IPS-15b (cell line): ENCODE data around the gene TLCD5.

Source experiments
- H3K27me3 ChIP-seq: one replicate; pipeline ENCODE4 v1.6.1; 2013; ENCODE audit warnings: low read length; ENCODE audit not compliant: control insufficient read depth, insufficient read depth
- H3K36me3 ChIP-seq: one replicate; pipeline ENCODE4 v1.6.1; 2013; ENCODE audit warnings: low read length; ENCODE audit not compliant: control insufficient read depth, insufficient read depth
- H3K4me1 ChIP-seq: one replicate; pipeline ENCODE4 v1.6.1; 2013; ENCODE audit warnings: mild to moderate bottlenecking, low read length; ENCODE audit not compliant: control insufficient read depth, insufficient read depth
- H3K4me3 ChIP-seq: one replicate; pipeline ENCODE4 v1.5.1; 2013; ENCODE audit warnings: low read depth, low read length
- H3K9ac ChIP-seq: one replicate; pipeline ENCODE4 v1.6.1; 2013; ENCODE audit warnings: low read depth, mild to moderate bottlenecking, low read length
- H3K9me3 ChIP-seq: one replicate; pipeline ENCODE4 v1.6.1; 2013; ENCODE audit warnings: mild to moderate bottlenecking, low read length; ENCODE audit not compliant: control insufficient read depth, insufficient read depth

Gene TLCD5

DNA sequence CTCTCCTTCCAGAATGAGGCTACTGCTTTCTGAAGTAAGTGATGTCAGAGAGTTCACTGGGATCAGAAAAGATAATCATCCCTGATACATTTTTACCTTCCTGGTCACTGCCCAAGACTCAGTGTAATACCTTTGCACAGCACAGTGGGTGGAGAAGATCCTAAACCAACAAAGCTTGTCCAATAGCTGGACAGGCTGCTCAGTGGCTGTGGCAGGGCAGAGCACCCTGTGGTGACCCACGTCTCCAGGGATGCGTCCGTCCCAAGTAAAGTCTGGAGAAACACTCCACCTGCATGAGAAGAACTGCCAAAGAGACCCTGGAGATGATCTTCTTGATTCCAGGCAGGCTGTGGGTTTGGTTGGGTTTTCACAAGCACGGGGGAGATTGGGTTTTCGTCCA lies 31.0 kb upstream of the TLCD5 start:
- Histone ChIP-seq H3K36me3 (no peaks in the 10 kb centered on the region), H3K4me1 (no peaks in the 10 kb centered on the region), H3K27me3 (no peaks in the 10 kb centered on the region), H3K9me3 (no peaks in the 10 kb centered on the region), H3K9ac (no peak overlapping the region), H3K4me3 (no peak overlapping the region)

DNA sequence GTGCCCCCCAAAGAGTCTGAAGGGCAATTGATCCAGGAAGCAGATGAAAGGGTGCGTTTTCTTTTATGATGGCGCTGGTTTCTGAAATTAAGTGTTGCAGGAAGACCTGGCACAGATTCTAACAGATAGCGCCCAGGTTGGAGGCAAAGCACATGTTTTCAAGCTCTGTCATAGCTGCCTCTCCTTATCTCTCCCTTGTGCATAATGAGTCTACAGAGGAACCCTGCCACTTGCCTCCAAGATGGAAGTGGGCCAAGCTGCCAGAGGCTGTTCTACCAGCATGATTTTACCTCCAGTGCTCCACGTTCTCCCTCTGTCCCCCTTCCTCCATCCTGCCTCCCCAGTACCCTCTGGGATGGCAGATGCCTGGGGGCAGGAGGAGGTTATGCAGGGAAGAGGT lies 30.0 kb upstream of the TLCD5 start:
- H3K36me3 ChIP-seq: no peaks in the 10 kb centered on the region
- no peaks in the 10 kb centered on the region for H3K9me3 ChIP-seq
- H3K9ac ChIP-seq: no peak overlapping the region
- H3K4me3 ChIP-seq: no peak overlapping the region
- H3K27me3 ChIP-seq: no peaks in the 10 kb centered on the region
- no peaks in the 10 kb centered on the region for H3K4me1 ChIP-seq

DNA sequence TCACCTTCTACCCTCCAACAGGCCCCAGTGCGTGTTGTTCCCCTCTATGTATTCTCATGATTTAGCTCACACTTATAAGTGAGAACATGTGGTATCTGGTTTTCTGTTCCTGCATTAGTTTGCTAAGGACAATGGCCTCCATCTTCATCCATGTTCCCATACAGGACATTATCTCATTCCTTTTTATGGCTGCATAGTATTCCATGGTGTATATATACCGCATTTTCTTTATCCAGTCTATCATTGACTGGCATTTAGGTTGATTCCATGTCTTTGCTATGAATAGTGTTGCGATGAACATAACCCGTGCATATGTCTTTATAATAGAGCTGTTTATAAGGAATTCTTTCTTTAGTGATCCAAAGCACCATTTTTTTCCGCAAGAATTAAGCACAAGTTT lies 28.5 kb upstream of the TLCD5 start:
- no peaks in the 10 kb centered on the region for H3K9me3 ChIP-seq
- no peaks in the 10 kb centered on the region for H3K27me3 ChIP-seq
- no peak overlapping the region for H3K4me3 ChIP-seq

DNA sequence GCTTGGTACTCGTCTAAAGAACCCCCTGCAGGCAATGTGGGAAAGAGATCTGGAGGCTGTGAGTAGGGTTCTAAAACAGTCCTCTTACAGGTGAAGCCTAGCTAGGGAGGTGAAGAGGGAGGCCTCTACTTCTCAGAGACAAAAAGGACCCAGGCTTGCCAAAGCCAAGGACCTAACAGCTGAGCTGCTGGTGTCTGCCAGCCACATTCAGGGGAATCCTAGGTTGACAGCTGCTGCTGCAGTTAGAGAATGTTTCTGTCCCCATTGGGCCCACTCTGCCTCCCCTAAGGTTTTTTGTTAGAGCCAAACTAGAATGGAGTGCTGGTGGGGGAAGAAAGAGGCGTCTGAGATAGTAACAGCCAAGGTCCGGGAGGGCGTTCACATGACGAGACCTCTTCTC lies 26.6 kb upstream of the TLCD5 start:
- H3K9ac ChIP-seq: peak overlapping the region; percentile 47
- no peaks in the 10 kb centered on the region for H3K27me3 ChIP-seq
- H3K4me1 ChIP-seq: no peaks in the 10 kb centered on the region
- H3K4me3 ChIP-seq: no peak overlapping the region
- no peaks in the 10 kb centered on the region for H3K36me3 ChIP-seq
- H3K9me3 ChIP-seq: no peaks in the 10 kb centered on the region

More for the DNA sequence above, 28.5 kb upstream of the TLCD5 start:
- no peaks in the 10 kb centered on the region for H3K36me3 ChIP-seq
- H3K9ac ChIP-seq: no peak overlapping the region
- H3K4me1 ChIP-seq: no peaks in the 10 kb centered on the region

DNA sequence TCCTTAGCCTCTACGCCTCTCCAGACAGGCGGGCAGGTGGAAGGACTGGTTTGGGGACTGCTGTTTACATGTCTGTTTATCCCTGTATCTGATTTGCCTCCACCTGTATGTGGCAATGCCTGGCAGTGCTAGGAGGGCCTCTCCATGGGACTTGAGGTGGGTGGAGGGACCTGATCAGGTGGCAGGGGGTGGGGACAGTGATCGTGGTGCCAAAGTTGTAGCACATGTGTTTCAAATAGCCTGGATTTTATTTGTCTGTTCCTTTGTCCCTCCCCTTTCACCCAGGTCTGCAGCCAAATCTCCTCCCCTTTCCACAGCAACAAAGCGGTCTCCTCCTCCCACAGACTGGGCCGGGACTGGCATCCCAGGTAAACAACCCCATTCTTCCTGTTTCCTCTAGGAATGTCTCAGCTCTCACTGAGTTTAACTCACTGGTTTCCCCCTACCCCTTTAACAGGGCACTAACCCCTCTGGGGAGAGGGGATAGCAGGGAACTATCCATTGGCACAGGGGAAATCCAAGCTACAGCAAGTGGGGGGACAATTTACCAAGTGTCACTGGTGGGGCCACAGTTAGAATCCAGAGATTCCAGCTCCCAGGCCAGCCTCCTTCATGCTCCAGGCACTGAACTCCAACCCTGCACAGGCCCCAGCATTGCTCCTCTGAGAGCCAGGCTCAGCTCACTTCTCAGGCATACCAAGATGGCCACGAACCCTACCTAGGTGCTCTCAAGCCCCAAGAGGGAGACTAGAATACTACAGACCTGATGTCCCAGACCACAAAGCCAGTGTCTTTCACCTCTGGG lies 22.9 kb upstream of the TLCD5 start:
- H3K36me3 ChIP-seq: no peaks in the 10 kb centered on the region
- H3K9ac ChIP-seq: no peak overlapping the region
- H3K9me3 ChIP-seq: no peaks in the 10 kb centered on the region
- H3K4me3 ChIP-seq: no peak overlapping the region
- H3K27me3 ChIP-seq: no peaks in the 10 kb centered on the region
- peaks cover 13% of the 10 kb centered on the region for H3K4me1 ChIP-seq

DNA sequence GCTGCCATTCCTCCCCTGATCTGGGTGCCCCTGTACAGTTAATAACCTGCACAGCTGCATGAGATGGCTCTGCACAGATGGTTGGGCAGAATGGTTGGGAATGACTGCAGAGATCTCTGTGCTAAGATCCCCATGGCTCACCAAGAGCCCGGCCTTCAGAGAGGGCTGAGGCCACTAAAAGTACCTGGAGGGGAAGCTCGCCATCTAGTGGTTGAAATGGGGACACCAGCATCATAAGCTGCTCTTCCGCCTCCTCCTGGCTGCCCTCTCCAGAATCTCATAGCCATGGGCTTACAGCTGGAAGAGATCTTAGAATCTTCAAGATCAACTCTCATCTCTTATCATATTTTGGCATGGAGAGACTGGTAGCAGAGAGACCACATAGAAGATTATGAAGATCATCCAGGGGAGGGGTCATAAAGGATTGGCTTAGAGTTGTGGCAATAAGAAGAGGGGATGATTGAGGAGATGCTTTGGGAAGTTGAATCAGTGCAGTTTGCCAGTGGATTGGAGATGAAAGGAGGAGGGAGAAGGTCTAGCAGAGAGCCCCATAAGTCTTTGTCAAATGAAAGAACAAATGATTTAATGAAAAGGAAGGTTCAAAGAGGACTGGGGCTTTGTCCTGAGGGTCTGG lies 22.0 kb upstream of the TLCD5 start:
- H3K9ac ChIP-seq: no peak overlapping the region
- H3K4me3 ChIP-seq: no peak overlapping the region
- H3K36me3 ChIP-seq: no peaks in the 10 kb centered on the region
- no peaks in the 10 kb centered on the region for H3K27me3 ChIP-seq
- peaks cover 15% of the 10 kb centered on the region for H3K4me1 ChIP-seq
- no peaks in the 10 kb centered on the region for H3K9me3 ChIP-seq

DNA sequence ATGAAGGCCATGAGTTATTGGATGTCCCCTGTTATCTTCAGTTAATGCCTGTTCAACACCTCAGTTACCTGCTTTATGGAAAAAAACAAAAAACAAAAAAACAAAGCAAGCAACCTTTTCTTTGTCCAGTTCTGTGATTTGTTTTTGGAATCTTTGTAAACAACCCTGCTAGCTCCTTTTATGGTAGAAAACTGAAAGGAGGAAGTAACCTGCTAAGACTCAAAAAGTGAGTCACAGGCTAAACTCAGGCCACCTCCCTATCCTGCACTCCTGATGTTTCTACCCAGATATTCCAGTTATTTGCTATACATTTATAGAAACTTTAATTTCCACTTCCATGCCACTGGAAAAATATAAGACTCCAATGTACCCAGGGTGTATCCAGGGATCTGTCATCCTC lies 20.6 kb upstream of the TLCD5 start:
- H3K4me1 ChIP-seq: peaks cover 15% of the 10 kb centered on the region
- no peak overlapping the region for H3K9ac ChIP-seq
- H3K4me3 ChIP-seq: no peak overlapping the region
- H3K27me3 ChIP-seq: no peaks in the 10 kb centered on the region
- no peaks in the 10 kb centered on the region for H3K9me3 ChIP-seq
- no peaks in the 10 kb centered on the region for H3K36me3 ChIP-seq

DNA sequence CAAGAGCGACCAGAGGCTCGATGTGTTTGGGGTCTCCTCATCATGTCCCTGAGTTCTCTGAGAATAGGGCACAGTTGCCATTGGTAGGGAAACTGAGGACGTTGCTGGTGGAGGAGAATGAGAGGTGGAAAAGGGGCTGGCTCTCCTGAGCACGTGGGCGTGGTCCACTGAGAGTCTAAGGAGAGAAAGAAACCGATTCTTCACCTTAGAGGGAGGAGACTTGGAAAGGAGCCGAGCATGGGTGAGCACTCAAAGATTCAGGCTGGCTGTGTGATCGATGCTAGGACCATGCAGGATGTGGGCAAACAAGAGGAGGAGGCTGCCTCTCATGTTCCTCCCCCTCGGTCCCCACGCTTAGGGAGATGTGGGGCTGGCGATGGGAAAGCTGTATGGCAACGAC lies 19.8 kb upstream of the TLCD5 start:
- peaks cover 15% of the 10 kb centered on the region for H3K4me1 ChIP-seq

DNA sequence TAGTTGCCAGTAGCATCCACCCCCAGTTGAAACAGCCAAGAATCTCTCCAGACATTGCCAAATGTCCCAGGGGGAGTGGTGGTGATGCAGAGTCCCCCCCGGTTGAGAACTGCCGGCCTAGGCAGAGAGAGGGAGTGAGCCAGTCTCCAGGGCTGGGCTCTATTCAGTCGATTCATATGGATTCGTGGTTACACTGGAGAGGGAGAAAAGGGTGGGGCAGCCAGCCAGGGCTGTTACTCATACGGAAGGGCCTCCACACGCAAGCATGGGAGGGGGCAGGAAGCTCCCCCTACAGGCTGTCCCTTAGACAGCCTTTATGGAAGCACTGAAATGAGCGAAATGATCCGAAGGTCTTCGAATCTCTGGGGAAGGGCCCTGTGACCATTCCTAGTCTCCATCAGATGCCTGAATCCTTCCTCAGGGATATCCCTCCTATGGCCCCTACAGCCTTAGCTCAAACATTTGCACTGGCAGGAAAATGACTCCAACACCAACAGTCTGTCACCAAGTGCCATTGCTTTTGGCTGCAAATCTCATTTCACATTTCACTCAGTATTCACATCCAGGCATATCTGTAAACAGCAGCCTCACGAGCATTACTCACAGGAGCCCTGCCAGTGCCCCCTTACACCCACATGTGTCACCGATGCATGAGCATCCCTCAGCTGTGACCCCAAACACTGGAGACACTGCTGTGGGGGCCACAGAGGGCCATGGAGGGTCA lies 18.4 kb upstream of the TLCD5 start:
- no peak overlapping the region for H3K9ac ChIP-seq
- no peaks in the 10 kb centered on the region for H3K27me3 ChIP-seq
- no peaks in the 10 kb centered on the region for H3K36me3 ChIP-seq
- no peaks in the 10 kb centered on the region for H3K9me3 ChIP-seq
- no peak overlapping the region for H3K4me3 ChIP-seq
- H3K4me1 ChIP-seq: peaks cover 15% of the 10 kb centered on the region

More for the DNA sequence above, 19.8 kb upstream of the TLCD5 start:
- Histone ChIP-seq H3K9me3 (no peaks in the 10 kb centered on the region), H3K4me3 (no peak overlapping the region), H3K9ac (no peak overlapping the region), H3K27me3 (no peaks in the 10 kb centered on the region), H3K36me3 (no peaks in the 10 kb centered on the region)

DNA sequence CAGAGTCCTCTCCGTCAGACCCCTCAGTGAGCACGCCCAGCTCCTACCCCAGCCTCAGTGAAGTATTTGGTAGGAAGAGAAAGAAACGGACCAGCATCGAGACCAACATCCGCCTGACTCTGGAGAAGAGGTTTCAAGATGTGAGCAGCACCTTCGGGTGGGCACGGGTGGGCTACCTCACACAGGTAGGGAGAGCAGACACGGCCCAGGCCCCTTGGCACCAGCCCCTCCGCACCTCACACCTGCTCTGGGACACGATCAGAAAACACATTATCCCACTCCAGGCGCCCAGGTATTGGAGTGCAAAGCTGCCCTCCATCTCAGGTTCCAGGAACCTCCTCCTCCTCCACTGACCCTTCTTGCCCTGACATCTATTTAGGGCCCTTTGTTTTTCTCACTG lies 17.6 kb upstream of the TLCD5 start:
- Histone ChIP-seq H3K4me3 (no peak overlapping the region), H3K27me3 (no peaks in the 10 kb centered on the region), H3K4me1 (peaks cover 15% of the 10 kb centered on the region), H3K36me3 (no peaks in the 10 kb centered on the region), H3K9ac (peak overlapping the region; percentile 28), H3K9me3 (no peaks in the 10 kb centered on the region)

DNA sequence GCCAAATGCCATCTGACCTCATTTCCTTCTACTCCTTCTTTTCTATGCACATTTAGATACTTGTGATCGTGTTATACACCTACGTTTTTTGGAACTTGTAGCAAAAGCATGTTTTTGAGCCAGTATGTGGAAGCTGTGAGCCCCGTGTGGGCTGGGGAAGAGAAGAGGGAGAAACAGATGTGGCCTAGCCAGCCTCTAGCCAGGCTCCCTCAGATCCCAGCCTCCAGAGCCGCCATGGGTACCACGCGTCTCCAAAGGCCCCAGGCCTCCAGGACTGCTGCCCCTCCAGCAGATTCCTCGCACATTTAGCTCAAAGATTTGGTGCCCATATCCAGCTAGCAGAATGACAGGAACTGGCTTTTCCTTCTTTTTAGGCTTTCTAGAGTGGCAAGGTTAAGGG lies 17.0 kb upstream of the TLCD5 start:
- no peaks in the 10 kb centered on the region for H3K27me3 ChIP-seq
- H3K36me3 ChIP-seq: no peaks in the 10 kb centered on the region
- H3K9me3 ChIP-seq: no peaks in the 10 kb centered on the region
- no peak overlapping the region for H3K9ac ChIP-seq
- H3K4me1 ChIP-seq: peaks cover 15% of the 10 kb centered on the region
- H3K4me3 ChIP-seq: no peak overlapping the region

DNA sequence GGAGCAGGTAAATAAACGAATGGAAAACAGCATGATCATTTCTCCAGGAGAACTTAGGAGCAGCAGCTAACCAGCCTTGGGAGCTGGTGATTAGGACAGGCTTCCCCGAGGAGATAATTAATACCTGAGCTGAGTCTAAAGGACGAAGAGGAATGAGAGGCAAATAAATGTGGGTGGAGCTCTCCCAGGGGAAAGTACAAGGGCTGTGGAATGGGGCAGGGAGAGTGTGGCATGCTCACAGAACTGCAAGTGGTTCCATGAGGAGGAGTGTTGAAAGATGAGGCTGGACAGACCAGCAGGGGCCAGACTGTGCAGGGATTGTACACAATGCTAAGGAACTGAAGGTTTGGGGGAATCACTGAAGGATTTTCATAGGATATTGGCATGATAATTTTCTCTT lies 14.2 kb upstream of the TLCD5 start:
- peaks cover 13% of the 10 kb centered on the region for H3K4me1 ChIP-seq
- H3K4me3 ChIP-seq: no peak overlapping the region

More for the DNA sequence above, 14.2 kb upstream of the TLCD5 start:
- H3K27me3 ChIP-seq: no peaks in the 10 kb centered on the region
- no peaks in the 10 kb centered on the region for H3K9me3 ChIP-seq
- no peaks in the 10 kb centered on the region for H3K36me3 ChIP-seq
- no peak overlapping the region for H3K9ac ChIP-seq
